ENCODE measurements around the gene MASP2.
"Not testable (repeated sequence)": the region's sequence is repeated elsewhere in the genome, so short reads cannot be mapped to it uniquely, and the experiment has no call there.

MASP2 gene

GRCh38 chr1:11012260-11013159 lies 34.5 kb downstream of the MASP2 start, which contains the start of gene TARDBP:
Gene TARDBP, plus strand, starts transcription at chr1:11012654. Its CDS starts 1,074 bp downstream, at chr1:11013728.
- Histone ChIP-seq H3K9me3 (ENCODE audit: low read length) (no peaks in the 10 kb centered on the region), H3K4me3 (ENCODE audit: low read depth in 1 of 2, low read length in 2 of 2) (peak within 1 kb of the TSS; percentile 55 to 100), H3K4me1 (ENCODE audit: insufficient read depth, low read length) (peaks cover 19% of the 10 kb centered on the region), H3K27me3 (ENCODE audit: control insufficient read depth in 1 of 2, insufficient read depth in 2 of 2, low read length in 2 of 2) (no peaks in the 10 kb centered on the region), H3K9ac (ENCODE audit: low read length) (peak within 1 kb of the TSS; percentile 99), H3K27ac (ENCODE audit: low read depth, low read length) (peak within 1 kb of the TSS; percentile 98), H3K36me3 (ENCODE audit: insufficient read depth, low read length) (peaks cover 33% of the 10 kb centered on the region)

- H3K27ac ChIP-seq (ENCODE audit: low read depth, low read length): no peak overlapping the region
- H3K36me3 ChIP-seq (ENCODE audit: insufficient read depth, low read length): no peaks in the 10 kb centered on the region
- H3K4me1 ChIP-seq (ENCODE audit: insufficient read depth, low read length): no peaks in the 10 kb centered on the region
- no peak overlapping the region for H3K9ac ChIP-seq (ENCODE audit: low read length)
- H3K4me3 ChIP-seq (ENCODE audit: low read depth in 1 of 2, low read length in 2 of 2): no peak overlapping the region
- no peaks in the 10 kb centered on the region for H3K27me3 ChIP-seq (ENCODE audit: control insufficient read depth in 1 of 2, insufficient read depth in 2 of 2, low read length in 2 of 2)
- no peaks in the 10 kb centered on the region for H3K9me3 ChIP-seq (ENCODE audit: low read length)
These were observed 46.5 kb downstream of the MASP2 start for GRCh38 chr1:11000526-11000925.

GRCh38 chr1:10996100-10996499 lies 50.9 kb downstream of the MASP2 start:
- no peak overlapping the region for H3K9ac ChIP-seq (ENCODE audit: low read length)
- no peak overlapping the region for H3K4me3 ChIP-seq (ENCODE audit: low read depth in 1 of 2, low read length in 2 of 2)

GRCh38 chr1:10992864-10993263 lies 54.2 kb downstream of the MASP2 start:
- no peak overlapping the region for H3K27ac ChIP-seq (ENCODE audit: low read depth, low read length)
- no peaks in the 10 kb centered on the region for H3K36me3 ChIP-seq (ENCODE audit: insufficient read depth, low read length)
- no peak overlapping the region for H3K4me3 ChIP-seq (ENCODE audit: low read depth in 1 of 2, low read length in 2 of 2)
- H3K9me3 ChIP-seq (ENCODE audit: low read length): no peaks in the 10 kb centered on the region
- H3K27me3 ChIP-seq (ENCODE audit: control insufficient read depth in 1 of 2, insufficient read depth in 2 of 2, low read length in 2 of 2): no peaks in the 10 kb centered on the region
- H3K4me1 ChIP-seq (ENCODE audit: insufficient read depth, low read length): no peaks in the 10 kb centered on the region
- H3K9ac ChIP-seq (ENCODE audit: low read length): no peak overlapping the region

More at GRCh38 chr1:10996100-10996499, 50.9 kb downstream of the MASP2 start:
- H3K27me3 ChIP-seq (ENCODE audit: control insufficient read depth in 1 of 2, insufficient read depth in 2 of 2, low read length in 2 of 2): no peaks in the 10 kb centered on the region
- no peaks in the 10 kb centered on the region for H3K9me3 ChIP-seq (ENCODE audit: low read length)
- H3K4me1 ChIP-seq (ENCODE audit: insufficient read depth, low read length): no peaks in the 10 kb centered on the region
- H3K27ac ChIP-seq (ENCODE audit: low read depth, low read length): no peak overlapping the region
- no peaks in the 10 kb centered on the region for H3K36me3 ChIP-seq (ENCODE audit: insufficient read depth, low read length)

GRCh38 chr1:10992004-10992403 lies 55.0 kb downstream of the MASP2 start:
- H3K9ac ChIP-seq (ENCODE audit: low read length); H3K27me3 ChIP-seq (ENCODE audit: control insufficient read depth in 1 of 2, insufficient read depth in 2 of 2, low read length in 2 of 2); H3K9me3 ChIP-seq (ENCODE audit: low read length); H3K4me1 ChIP-seq (ENCODE audit: insufficient read depth, low read length); H3K36me3 ChIP-seq (ENCODE audit: insufficient read depth, low read length); H3K4me3 ChIP-seq (ENCODE audit: low read depth in 1 of 2, low read length in 2 of 2); H3K27ac ChIP-seq (ENCODE audit: low read depth, low read length): not testable (repeated sequence)

GRCh38 chr1:10990828-10991227 lies 56.2 kb downstream of the MASP2 start:
- no peaks in the 10 kb centered on the region for H3K27me3 ChIP-seq (ENCODE audit: control insufficient read depth in 1 of 2, insufficient read depth in 2 of 2, low read length in 2 of 2)
- no peak overlapping the region for H3K27ac ChIP-seq (ENCODE audit: low read depth, low read length)
- no peak overlapping the region for H3K9ac ChIP-seq (ENCODE audit: low read length)
- no peaks in the 10 kb centered on the region for H3K9me3 ChIP-seq (ENCODE audit: low read length)
- no peaks in the 10 kb centered on the region for H3K4me1 ChIP-seq (ENCODE audit: insufficient read depth, low read length)
- no peaks in the 10 kb centered on the region for H3K36me3 ChIP-seq (ENCODE audit: insufficient read depth, low read length)
- no peak overlapping the region for H3K4me3 ChIP-seq (ENCODE audit: low read depth in 1 of 2, low read length in 2 of 2)

- not testable (repeated sequence) for H3K9me3 ChIP-seq (ENCODE audit: low read length); H3K27me3 ChIP-seq (ENCODE audit: control insufficient read depth in 1 of 2, insufficient read depth in 2 of 2, low read length in 2 of 2); H3K36me3 ChIP-seq (ENCODE audit: insufficient read depth, low read length); H3K4me1 ChIP-seq (ENCODE audit: insufficient read depth, low read length); H3K9ac ChIP-seq (ENCODE audit: low read length); H3K4me3 ChIP-seq (ENCODE audit: low read depth in 1 of 2, low read length in 2 of 2); H3K27ac ChIP-seq (ENCODE audit: low read depth, low read length)
These were observed 57.0 kb downstream of the MASP2 start for GRCh38 chr1:10989920-10990516.

- no peak overlapping the region for H3K4me3 ChIP-seq (ENCODE audit: low read depth in 1 of 2, low read length in 2 of 2)
- no peak overlapping the region for H3K27ac ChIP-seq (ENCODE audit: low read depth, low read length)
- H3K9me3 ChIP-seq (ENCODE audit: low read length): no peaks in the 10 kb centered on the region
- H3K9ac ChIP-seq (ENCODE audit: low read length): no peak overlapping the region
- H3K36me3 ChIP-seq (ENCODE audit: insufficient read depth, low read length): no peaks in the 10 kb centered on the region
- H3K27me3 ChIP-seq (ENCODE audit: control insufficient read depth in 1 of 2, insufficient read depth in 2 of 2, low read length in 2 of 2): no peaks in the 10 kb centered on the region
- no peaks in the 10 kb centered on the region for H3K4me1 ChIP-seq (ENCODE audit: insufficient read depth, low read length)
These were observed 57.9 kb downstream of the MASP2 start for GRCh38 chr1:10989095-10989494.

- Histone ChIP-seq H3K36me3 (ENCODE audit: insufficient read depth, low read length) (no peaks in the 10 kb centered on the region), H3K9me3 (ENCODE audit: low read length) (no peaks in the 10 kb centered on the region), H3K27ac (ENCODE audit: low read depth, low read length) (no peak overlapping the region), H3K9ac (ENCODE audit: low read length) (no peak overlapping the region), H3K4me1 (ENCODE audit: insufficient read depth, low read length) (no peaks in the 10 kb centered on the region), H3K4me3 (ENCODE audit: low read depth in 1 of 2, low read length in 2 of 2) (no peak overlapping the region), H3K27me3 (ENCODE audit: control insufficient read depth in 1 of 2, insufficient read depth in 2 of 2, low read length in 2 of 2) (no peaks in the 10 kb centered on the region)
These were observed 59.1 kb downstream of the MASP2 start for GRCh38 chr1:10987840-10988417.

- Histone ChIP-seq H3K4me3 (ENCODE audit: low read depth in 1 of 2, low read length in 2 of 2) (no peak overlapping the region), H3K36me3 (ENCODE audit: insufficient read depth, low read length) (no peaks in the 10 kb centered on the region), H3K9me3 (ENCODE audit: low read length) (no peaks in the 10 kb centered on the region), H3K4me1 (ENCODE audit: insufficient read depth, low read length) (no peaks in the 10 kb centered on the region), H3K9ac (ENCODE audit: low read length) (no peak overlapping the region), H3K27ac (ENCODE audit: low read depth, low read length) (no peak overlapping the region), H3K27me3 (ENCODE audit: control insufficient read depth in 1 of 2, insufficient read depth in 2 of 2, low read length in 2 of 2) (no peaks in the 10 kb centered on the region)
These were observed 60.5 kb downstream of the MASP2 start for GRCh38 chr1:10986525-10986890.

- Histone ChIP-seq H3K36me3 (ENCODE audit: insufficient read depth, low read length) (no peaks in the 10 kb centered on the region), H3K27me3 (ENCODE audit: control insufficient read depth in 1 of 2, insufficient read depth in 2 of 2, low read length in 2 of 2) (no peaks in the 10 kb centered on the region), H3K9ac (ENCODE audit: low read length) (peak overlapping the region; percentile 74), H3K4me1 (ENCODE audit: insufficient read depth, low read length) (peaks cover 15% of the 10 kb centered on the region), H3K4me3 (ENCODE audit: low read depth in 1 of 2, low read length in 2 of 2) (peak overlapping the region in 1 of 2 donors; percentile 70), H3K27ac (ENCODE audit: low read depth, low read length) (no peak overlapping the region), H3K9me3 (ENCODE audit: low read length) (no peaks in the 10 kb centered on the region)
These were observed 66.0 kb downstream of the MASP2 start for GRCh38 chr1:10980841-10981727.
